ENCODE data around the gene RSRP1. TPM values are rescaled to one million over a fixed set of nuclear protein-coding genes. Genes with fewer than 3 reads are reported as not detected.
"Not testable (repeated sequence)": the region's sequence is repeated elsewhere in the genome, so short reads cannot be mapped to it uniquely, and the experiment has no call there.

RSRP1 gene
- 97.6 and 109 TPM in 2 replicates for total RNA-seq (ENCODE audit: low replicate concordance)
- long read RNA-seq, transcript RSRP1-202 (3 exons, 1,954 nt) = minor isoform, 8 of 100 reads
- long read RNA-seq, transcript RSRP1-201 (5 exons, 1,502 nt) = minor isoform, 8 of 100 reads
- long read RNA-seq, transcript RSRP1-207 (4 exons, 2,941 nt) = major isoform, 14 of 100 reads
- long read RNA-seq, partial matches to known transcripts = 24 of 100 reads
- long read RNA-seq, other reads (novel, unspliced or antisense) = 43 of 100 reads

- no peaks in the 10 kb centered on the region for H3K27me3 Mint-ChIP-seq
- peaks cover 25% of the 10 kb centered on the region for H3K36me3 Mint-ChIP-seq
- peaks cover 31% of the 10 kb centered on the region for H3K4me1 Mint-ChIP-seq (ENCODE audit: unreplicated experiment)
- H3K4me3 Mint-ChIP-seq = peak within 1 kb of the TSS; percentile 97
- DNase-seq (ENCODE audit: extremely low spot score, unreplicated experiment) = peak; percentile 100
- no peaks in the 10 kb centered on the region for H3K9me3 Mint-ChIP-seq
- H3K27ac Mint-ChIP-seq = peak within 1 kb of the TSS; percentile 99
- no peak for TF ChIP-seq CTCF (conservative IDR thresholded peaks at IDR 0.05)
Observed at GRCh38 chr1:25247024-25247828, at the start of gene RSRP1. Gene RSRP1, minus strand, starts transcription at chr1:25247454. Its CDS starts 491 bp downstream, at chr1:25246963.

- not testable (repeated sequence) for H3K27ac Mint-ChIP-seq, H3K27me3 Mint-ChIP-seq, H3K9me3 Mint-ChIP-seq
Observed at GRCh38 chr1:25296501-25296900, 49.2 kb upstream of the RSRP1 start.

GRCh38 chr1:25294889-25295826 lies 47.9 kb upstream of the RSRP1 start:
- H3K27me3 Mint-ChIP-seq; DNase-seq (ENCODE audit: extremely low spot score, unreplicated experiment); H3K4me3 Mint-ChIP-seq; H3K4me1 Mint-ChIP-seq (ENCODE audit: unreplicated experiment); H3K9me3 Mint-ChIP-seq; H3K27ac Mint-ChIP-seq; H3K36me3 Mint-ChIP-seq: not testable (repeated sequence)

More at GRCh38 chr1:25296501-25296900, 49.2 kb upstream of the RSRP1 start:
- not testable (repeated sequence) for H3K36me3 Mint-ChIP-seq; H3K4me3 Mint-ChIP-seq; H3K4me1 Mint-ChIP-seq (ENCODE audit: unreplicated experiment); DNase-seq (ENCODE audit: extremely low spot score, unreplicated experiment)

GRCh38 chr1:25293426-25293825 lies 46.2 kb upstream of the RSRP1 start:
- H3K9me3 Mint-ChIP-seq; H3K27me3 Mint-ChIP-seq; H3K36me3 Mint-ChIP-seq; DNase-seq (ENCODE audit: extremely low spot score, unreplicated experiment); H3K4me1 Mint-ChIP-seq (ENCODE audit: unreplicated experiment); H3K4me3 Mint-ChIP-seq; H3K27ac Mint-ChIP-seq: not testable (repeated sequence)

- not testable (repeated sequence) for H3K4me1 Mint-ChIP-seq (ENCODE audit: unreplicated experiment); H3K27ac Mint-ChIP-seq; DNase-seq (ENCODE audit: extremely low spot score, unreplicated experiment); H3K9me3 Mint-ChIP-seq; H3K27me3 Mint-ChIP-seq; H3K4me3 Mint-ChIP-seq; H3K36me3 Mint-ChIP-seq
Observed at GRCh38 chr1:25290043-25290442, 42.8 kb upstream of the RSRP1 start.

GRCh38 chr1:25288573-25289101 lies 41.4 kb upstream of the RSRP1 start:
- not testable (repeated sequence) for DNase-seq (ENCODE audit: extremely low spot score, unreplicated experiment); H3K4me3 Mint-ChIP-seq; H3K36me3 Mint-ChIP-seq; H3K27ac Mint-ChIP-seq; H3K4me1 Mint-ChIP-seq (ENCODE audit: unreplicated experiment); H3K9me3 Mint-ChIP-seq; H3K27me3 Mint-ChIP-seq

- H3K27me3 Mint-ChIP-seq = not testable (repeated sequence)
Observed at GRCh38 chr1:25287164-25287563, 39.9 kb upstream of the RSRP1 start.

GRCh38 chr1:25285862-25286261 lies 38.6 kb upstream of the RSRP1 start:
- not testable (repeated sequence) for H3K4me1 Mint-ChIP-seq (ENCODE audit: unreplicated experiment); H3K36me3 Mint-ChIP-seq; H3K27me3 Mint-ChIP-seq; DNase-seq (ENCODE audit: extremely low spot score, unreplicated experiment); H3K9me3 Mint-ChIP-seq; H3K4me3 Mint-ChIP-seq; H3K27ac Mint-ChIP-seq

More at GRCh38 chr1:25287164-25287563, 39.9 kb upstream of the RSRP1 start:
- H3K36me3 Mint-ChIP-seq; H3K9me3 Mint-ChIP-seq; DNase-seq (ENCODE audit: extremely low spot score, unreplicated experiment); H3K4me1 Mint-ChIP-seq (ENCODE audit: unreplicated experiment); H3K4me3 Mint-ChIP-seq; H3K27ac Mint-ChIP-seq: not testable (repeated sequence)

GRCh38 chr1:25279693-25280111 lies 32.4 kb upstream of the RSRP1 start:
- H3K4me1 Mint-ChIP-seq (ENCODE audit: unreplicated experiment); H3K36me3 Mint-ChIP-seq; H3K4me3 Mint-ChIP-seq; H3K9me3 Mint-ChIP-seq; DNase-seq (ENCODE audit: extremely low spot score, unreplicated experiment); H3K27ac Mint-ChIP-seq; H3K27me3 Mint-ChIP-seq: not testable (repeated sequence)

GRCh38 chr1:25278790-25279189 lies 31.5 kb upstream of the RSRP1 start:
- H3K9me3 Mint-ChIP-seq; H3K27me3 Mint-ChIP-seq; H3K36me3 Mint-ChIP-seq; DNase-seq (ENCODE audit: extremely low spot score, unreplicated experiment); H3K4me3 Mint-ChIP-seq; H3K27ac Mint-ChIP-seq; H3K4me1 Mint-ChIP-seq (ENCODE audit: unreplicated experiment): not testable (repeated sequence)

- not testable (repeated sequence) for H3K27ac Mint-ChIP-seq; H3K36me3 Mint-ChIP-seq; H3K4me3 Mint-ChIP-seq; H3K9me3 Mint-ChIP-seq; H3K4me1 Mint-ChIP-seq (ENCODE audit: unreplicated experiment); DNase-seq (ENCODE audit: extremely low spot score, unreplicated experiment); H3K27me3 Mint-ChIP-seq
Observed at GRCh38 chr1:25278358-25278757, 31.1 kb upstream of the RSRP1 start.

- not testable (repeated sequence) for H3K36me3 Mint-ChIP-seq; H3K9me3 Mint-ChIP-seq; H3K4me1 Mint-ChIP-seq (ENCODE audit: unreplicated experiment); DNase-seq (ENCODE audit: extremely low spot score, unreplicated experiment); H3K27me3 Mint-ChIP-seq; H3K27ac Mint-ChIP-seq; H3K4me3 Mint-ChIP-seq
Observed at GRCh38 chr1:25277295-25277694, 30.0 kb upstream of the RSRP1 start.

Data from type B pancreatic cell (in vitro differentiated cells).